ENCODE measurements around the gene OR8G1. TPM values are rescaled to one million over a fixed set of nuclear protein-coding genes. Genes with fewer than 3 reads are reported as not detected.
"Not testable (repeated sequence)": the region's sequence is repeated elsewhere in the genome, so short reads cannot be mapped to it uniquely, and the experiment has no call there.

OR8G1 gene
- total and polyA plus RNA-seq, 10 of the 15 experiments (the other 5 are each of a cell fraction or from before 2014, with no cell fraction given), result not detected

DNA sequence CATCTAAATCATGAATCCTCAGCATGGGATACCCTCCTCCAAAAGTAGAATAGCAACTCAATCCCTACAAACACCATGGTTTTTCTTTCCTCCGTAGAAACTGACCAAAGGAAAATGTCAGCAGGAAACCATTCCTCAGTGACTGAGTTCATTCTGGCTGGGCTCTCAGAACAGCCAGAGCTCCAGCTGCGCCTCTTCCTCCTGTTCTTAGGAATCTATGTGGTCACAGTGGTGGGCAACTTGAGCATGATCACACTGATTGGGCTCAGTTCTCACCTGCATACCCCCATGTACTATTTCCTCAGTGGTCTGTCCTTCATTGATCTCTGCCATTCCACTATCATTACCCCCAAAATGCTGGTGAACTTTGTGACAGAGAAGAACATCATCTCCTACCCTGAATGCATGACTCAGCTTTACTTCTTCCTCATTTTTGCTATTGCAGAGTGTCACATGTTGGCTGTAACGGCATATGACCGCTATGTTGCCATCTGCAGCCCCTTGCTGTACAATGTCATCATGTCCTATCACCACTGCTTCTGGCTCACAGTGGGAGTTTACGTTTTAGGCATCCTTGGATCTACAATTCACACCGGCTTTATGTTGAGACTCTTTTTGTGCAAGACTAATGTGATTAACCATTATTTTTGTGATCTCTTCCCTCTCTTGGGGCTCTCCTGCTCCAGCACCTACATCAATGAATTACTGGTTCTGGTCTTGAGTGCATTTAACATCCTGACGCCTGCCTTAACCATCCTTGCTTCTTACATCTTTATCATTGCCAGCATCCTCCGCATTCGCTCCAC, 16.1 kb upstream of the OR8G1 start:
- H3K79me2 ChIP-seq (ENCODE audit: control insufficient read depth, insufficient read depth, low read length); H3K4me1 ChIP-seq (ENCODE audit: control insufficient read depth, insufficient read depth, low read length); SMC1A ChIA-PET (ENCODE audit: uncharacterized antibody, unreplicated experiment); H3K9me3 ChIP-seq (replicated peaks; ENCODE audit: control insufficient read depth, insufficient read depth, low read length); H2AFZ ChIP-seq (ENCODE audit: control insufficient read depth, low read depth, low read length); H4K20me1 ChIP-seq (ENCODE audit: control insufficient read depth, insufficient read depth); DNase-seq (ENCODE audit: low read depth, low spot score); H3K4me3 ChIP-seq; ATAC-seq; intact Hi-C loops (cut with micrococcal nuclease; ENCODE audit: unreplicated experiment); H3K9ac ChIP-seq (ENCODE audit: control insufficient read depth, insufficient read depth, low read length); BruUV-seq (replicated peaks); H3K36me3 ChIP-seq (ENCODE audit: control insufficient read depth in 2 of 2, insufficient read depth in 2 of 2, low read length in 1 of 2); FAIRE-seq; H3K27ac ChIP-seq (ENCODE audit: control insufficient read depth, insufficient read depth); in situ Hi-C loops (cut with MboI); H3K27me3 ChIP-seq (replicated peaks in 1 of 2; ENCODE audit: control insufficient read depth in 2 of 2, insufficient read depth in 2 of 2, low read length in 1 of 2); POLR2A ChIA-PET; H3K4me2 ChIP-seq (ENCODE audit: control insufficient read depth, insufficient read depth): not testable (repeated sequence)
- CTCF ChIA-PET, result interaction anchor here (0.8 kb wide), 1 partner anchor 12 kb away, joined by 3 read pairs; no protein-coding TSS in a partner anchor
- RAD21 ChIA-PET (ENCODE audit: unreplicated experiment), result interaction anchor here (0.6 kb wide), 1 partner anchor 89 kb away, joined by 3 read pairs; no protein-coding TSS in a partner anchor
- WGBS (ENCODE audit: insufficient coverage, insufficient replicate concordance, low lambda C conversion rate, missing lambda C conversion rate), result 42% methylated on average over 9 of the region's 9 CpGs

GRCh38 chr11:124225471-124225870, 15.4 kb upstream of the OR8G1 start:
- Histone ChIP-seq H3K27me3 (replicated peaks in 1 of 2; ENCODE audit: control insufficient read depth in 2 of 2, insufficient read depth in 2 of 2, low read length in 1 of 2) (no peaks in the 10 kb centered on the region), H3K27ac (ENCODE audit: control insufficient read depth, insufficient read depth) (no peak overlapping the region), H3K36me3 (ENCODE audit: control insufficient read depth in 2 of 2, insufficient read depth in 2 of 2, low read length in 1 of 2) (no peaks in the 10 kb centered on the region), H3K4me2 (ENCODE audit: control insufficient read depth, insufficient read depth) (no peak overlapping the region), H3K4me1 (ENCODE audit: control insufficient read depth, insufficient read depth, low read length) (no peaks in the 10 kb centered on the region), H4K20me1 (ENCODE audit: control insufficient read depth, insufficient read depth) (no peaks in the 10 kb centered on the region), H3K9me3 (replicated peaks; ENCODE audit: control insufficient read depth, insufficient read depth, low read length) (no peaks in the 10 kb centered on the region), H2AFZ (ENCODE audit: control insufficient read depth, low read depth, low read length) (no peak overlapping the region), H3K79me2 (ENCODE audit: control insufficient read depth, insufficient read depth, low read length) (no peaks in the 10 kb centered on the region), H3K4me3 (no peak overlapping the region), H3K9ac (ENCODE audit: control insufficient read depth, insufficient read depth, low read length) (no peak overlapping the region)
- FAIRE-seq (no peak), ATAC-seq (no peak), DNase-seq (ENCODE audit: low read depth, low spot score) (no peak)
- POLR2A ChIA-PET, result no interaction called here
- no TSS peak for BruUV-seq (replicated peaks)
- in situ Hi-C loops (cut with MboI), result no loop called here
- RAD21 ChIA-PET (ENCODE audit: unreplicated experiment), result no interaction called here
- intact Hi-C loops (cut with micrococcal nuclease; ENCODE audit: unreplicated experiment), result no loop called here
- SMC1A ChIA-PET (ENCODE audit: uncharacterized antibody, unreplicated experiment), result no interaction called here
- 0% methylated on average over 1 of the region's 1 CpG for WGBS (ENCODE audit: insufficient coverage, insufficient replicate concordance, low lambda C conversion rate, missing lambda C conversion rate)
- CTCF ChIA-PET, result no interaction called here
- TF ChIP-seq NR2C1 (IDR thresholded peaks at IDR 0.05) (no peak), STAT1 (conservative IDR thresholded peaks at IDR 0.05) (no peak), PAX5 (IDR thresholded peaks at IDR 0.05; ENCODE audit: borderline replicate concordance, low read depth, low read length) (no peak), E2F8 (IDR thresholded peaks at IDR 0.05; ENCODE audit: low read depth, partially characterized antibody) (no peak), E4F1 (IDR thresholded peaks at IDR 0.05; ENCODE audit: borderline replicate concordance, partially characterized antibody) (no peak), CBX3 (IDR thresholded peaks at IDR 0.05; ENCODE audit: borderline replicate concordance, low read depth) (no peak), TARDBP (IDR thresholded peaks at IDR 0.05; ENCODE audit: borderline replicate concordance) (no peak), SMARCA5 (IDR thresholded peaks at IDR 0.05) (no peak)
- TF ChIP-seq, protein P1, sequence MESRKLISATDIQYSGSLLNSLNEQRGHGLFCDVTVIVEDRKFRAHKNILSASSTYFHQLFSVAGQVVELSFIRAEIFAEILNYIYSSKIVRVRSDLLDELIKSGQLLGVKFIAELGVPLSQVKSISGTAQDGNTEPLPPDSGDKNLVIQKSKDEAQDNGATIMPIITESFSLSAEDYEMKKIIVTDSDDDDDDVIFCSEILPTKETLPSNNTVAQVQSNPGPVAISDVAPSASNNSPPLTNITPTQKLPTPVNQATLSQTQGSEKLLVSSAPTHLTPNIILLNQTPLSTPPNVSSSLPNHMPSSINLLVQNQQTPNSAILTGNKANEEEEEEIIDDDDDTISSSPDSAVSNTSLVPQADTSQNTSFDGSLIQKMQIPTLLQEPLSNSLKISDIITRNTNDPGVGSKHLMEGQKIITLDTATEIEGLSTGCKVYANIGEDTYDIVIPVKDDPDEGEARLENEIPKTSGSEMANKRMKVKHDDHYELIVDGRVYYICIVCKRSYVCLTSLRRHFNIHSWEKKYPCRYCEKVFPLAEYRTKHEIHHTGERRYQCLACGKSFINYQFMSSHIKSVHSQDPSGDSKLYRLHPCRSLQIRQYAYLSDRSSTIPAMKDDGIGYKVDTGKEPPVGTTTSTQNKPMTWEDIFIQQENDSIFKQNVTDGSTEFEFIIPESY (IDR thresholded peaks at IDR 0.05), result no peak
